Measurements from ENCODE around the gene AMBN.

The AMBN gene

GRCh38 chr4:70591955-70592582 lies at the start of gene AMBN:
TSS of gene AMBN (plus strand) at chr4:70592256. CDS start at chr4:70592359, 103 bp downstream.
- Histone ChIP-seq H3K36me3 (ENCODE audit: control insufficient read depth, insufficient read depth, low read length) (no peaks in the 10 kb centered on the region), H3K9ac (ENCODE audit: low read length) (no peak within 1 kb of the TSS), H3K9me3 (ENCODE audit: control insufficient read depth, insufficient read depth, low read depth, low read length) (no peaks in the 10 kb centered on the region), H3K27me3 (ENCODE audit: control insufficient read depth, insufficient read depth, low read length) (no peaks in the 10 kb centered on the region), H3K4me1 (ENCODE audit: control insufficient read depth, insufficient read depth, low read length) (no peaks in the 10 kb centered on the region), H3K27ac (ENCODE audit: low read depth, low read length) (no peak within 1 kb of the TSS), H3K4me3 (ENCODE audit: low read depth, low read length) (no peak within 1 kb of the TSS)

- Histone ChIP-seq H3K9me3 (ENCODE audit: control insufficient read depth, insufficient read depth, low read depth, low read length) (no peaks in the 10 kb centered on the region), H3K27ac (ENCODE audit: low read depth, low read length) (no peak overlapping the region), H3K27me3 (ENCODE audit: control insufficient read depth, insufficient read depth, low read length) (no peaks in the 10 kb centered on the region)
Measured at GRCh38 chr4:70544279-70544868, 47.7 kb upstream of the AMBN start.

GRCh38 chr4:70556856-70557255 lies 35.2 kb upstream of the AMBN start:
- no peaks in the 10 kb centered on the region for H3K27me3 ChIP-seq (ENCODE audit: control insufficient read depth, insufficient read depth, low read length)
- no peaks in the 10 kb centered on the region for H3K9me3 ChIP-seq (ENCODE audit: control insufficient read depth, insufficient read depth, low read depth, low read length)

More at GRCh38 chr4:70544279-70544868, 47.7 kb upstream of the AMBN start:
- no peaks in the 10 kb centered on the region for H3K36me3 ChIP-seq (ENCODE audit: control insufficient read depth, insufficient read depth, low read length)
- no peak overlapping the region for H3K9ac ChIP-seq (ENCODE audit: low read length)
- no peaks in the 10 kb centered on the region for H3K4me1 ChIP-seq (ENCODE audit: control insufficient read depth, insufficient read depth, low read length)
- no peak overlapping the region for H3K4me3 ChIP-seq (ENCODE audit: low read depth, low read length)

GRCh38 chr4:70559211-70559830 lies 32.7 kb upstream of the AMBN start:
- Histone ChIP-seq H3K9me3 (ENCODE audit: control insufficient read depth, insufficient read depth, low read depth, low read length) (no peaks in the 10 kb centered on the region), H3K27me3 (ENCODE audit: control insufficient read depth, insufficient read depth, low read length) (no peaks in the 10 kb centered on the region), H3K9ac (ENCODE audit: low read length) (no peak overlapping the region), H3K4me1 (ENCODE audit: control insufficient read depth, insufficient read depth, low read length) (0 out of 2 replicates have a peak, but pooled peaks cover 4% of the 10 kb centered on the region), H3K4me3 (ENCODE audit: low read depth, low read length) (no peak overlapping the region), H3K27ac (ENCODE audit: low read depth, low read length) (no peak overlapping the region), H3K36me3 (ENCODE audit: control insufficient read depth, insufficient read depth, low read length) (no peaks in the 10 kb centered on the region)

More at GRCh38 chr4:70556856-70557255, 35.2 kb upstream of the AMBN start:
- no peak overlapping the region for H3K27ac ChIP-seq (ENCODE audit: low read depth, low read length)
- no peak overlapping the region for H3K4me3 ChIP-seq (ENCODE audit: low read depth, low read length)
- H3K4me1 ChIP-seq (ENCODE audit: control insufficient read depth, insufficient read depth, low read length), result no peaks in the 10 kb centered on the region
- H3K36me3 ChIP-seq (ENCODE audit: control insufficient read depth, insufficient read depth, low read length), result no peaks in the 10 kb centered on the region
- no peak overlapping the region for H3K9ac ChIP-seq (ENCODE audit: low read length)

GRCh38 chr4:70559924-70560323 lies 32.1 kb upstream of the AMBN start:
- Histone ChIP-seq H3K36me3 (ENCODE audit: control insufficient read depth, insufficient read depth, low read length) (no peaks in the 10 kb centered on the region), H3K9ac (ENCODE audit: low read length) (no peak overlapping the region), H3K27me3 (ENCODE audit: control insufficient read depth, insufficient read depth, low read length) (no peaks in the 10 kb centered on the region), H3K27ac (ENCODE audit: low read depth, low read length) (no peak overlapping the region), H3K9me3 (ENCODE audit: control insufficient read depth, insufficient read depth, low read depth, low read length) (no peaks in the 10 kb centered on the region), H3K4me1 (ENCODE audit: control insufficient read depth, insufficient read depth, low read length) (0 out of 2 replicates have a peak, but pooled peaks cover 4% of the 10 kb centered on the region), H3K4me3 (ENCODE audit: low read depth, low read length) (no peak overlapping the region)

GRCh38 chr4:70564033-70564432 lies 28.0 kb upstream of the AMBN start:
- Histone ChIP-seq H3K27me3 (ENCODE audit: control insufficient read depth, insufficient read depth, low read length) (no peaks in the 10 kb centered on the region), H3K27ac (ENCODE audit: low read depth, low read length) (no peak overlapping the region), H3K4me3 (ENCODE audit: low read depth, low read length) (no peak overlapping the region), H3K4me1 (ENCODE audit: control insufficient read depth, insufficient read depth, low read length) (0 out of 2 replicates have a peak, but pooled peaks cover 4% of the 10 kb centered on the region), H3K36me3 (ENCODE audit: control insufficient read depth, insufficient read depth, low read length) (no peaks in the 10 kb centered on the region), H3K9ac (ENCODE audit: low read length) (no peak overlapping the region), H3K9me3 (ENCODE audit: control insufficient read depth, insufficient read depth, low read depth, low read length) (no peaks in the 10 kb centered on the region)

- no peaks in the 10 kb centered on the region for H3K36me3 ChIP-seq (ENCODE audit: control insufficient read depth, insufficient read depth, low read length)
Measured at GRCh38 chr4:70570796-70571195, 21.3 kb upstream of the AMBN start.

GRCh38 chr4:70571772-70572171 lies 20.3 kb upstream of the AMBN start:
- no peak overlapping the region for H3K27ac ChIP-seq (ENCODE audit: low read depth, low read length)
- 0 out of 2 replicates have a peak, but pooled peaks cover 3% of the 10 kb centered on the region for H3K9me3 ChIP-seq (ENCODE audit: control insufficient read depth, insufficient read depth, low read depth, low read length)
- H3K4me1 ChIP-seq (ENCODE audit: control insufficient read depth, insufficient read depth, low read length), result 0 out of 2 replicates have a peak, but pooled peaks cover 3% of the 10 kb centered on the region
- no peaks in the 10 kb centered on the region for H3K36me3 ChIP-seq (ENCODE audit: control insufficient read depth, insufficient read depth, low read length)
- H3K4me3 ChIP-seq (ENCODE audit: low read depth, low read length), result no peak overlapping the region
- H3K27me3 ChIP-seq (ENCODE audit: control insufficient read depth, insufficient read depth, low read length), result no peaks in the 10 kb centered on the region
- no peak overlapping the region for H3K9ac ChIP-seq (ENCODE audit: low read length)

More at GRCh38 chr4:70570796-70571195, 21.3 kb upstream of the AMBN start:
- no peak overlapping the region for H3K4me3 ChIP-seq (ENCODE audit: low read depth, low read length)
- H3K4me1 ChIP-seq (ENCODE audit: control insufficient read depth, insufficient read depth, low read length), result 0 out of 2 replicates have a peak, but pooled peaks cover 3% of the 10 kb centered on the region
- no peak overlapping the region for H3K27ac ChIP-seq (ENCODE audit: low read depth, low read length)
- no peaks in the 10 kb centered on the region for H3K27me3 ChIP-seq (ENCODE audit: control insufficient read depth, insufficient read depth, low read length)
- 0 out of 2 replicates have a peak, but pooled peaks cover 3% of the 10 kb centered on the region for H3K9me3 ChIP-seq (ENCODE audit: control insufficient read depth, insufficient read depth, low read depth, low read length)
- H3K9ac ChIP-seq (ENCODE audit: low read length), result no peak overlapping the region

- no peak overlapping the region for H3K9ac ChIP-seq (ENCODE audit: low read length)
- H3K36me3 ChIP-seq (ENCODE audit: control insufficient read depth, insufficient read depth, low read length), result no peaks in the 10 kb centered on the region
- no peaks in the 10 kb centered on the region for H3K27me3 ChIP-seq (ENCODE audit: control insufficient read depth, insufficient read depth, low read length)
- H3K9me3 ChIP-seq (ENCODE audit: control insufficient read depth, insufficient read depth, low read depth, low read length), result no peaks in the 10 kb centered on the region
- no peak overlapping the region for H3K27ac ChIP-seq (ENCODE audit: low read depth, low read length)
- H3K4me3 ChIP-seq (ENCODE audit: low read depth, low read length), result no peak overlapping the region
- H3K4me1 ChIP-seq (ENCODE audit: control insufficient read depth, insufficient read depth, low read length), result 0 out of 2 replicates have a peak, but pooled peaks cover 3% of the 10 kb centered on the region
Measured at GRCh38 chr4:70575964-70576363, 16.1 kb upstream of the AMBN start.

- no peaks in the 10 kb centered on the region for H3K9me3 ChIP-seq (ENCODE audit: control insufficient read depth, insufficient read depth, low read depth, low read length)
- no peaks in the 10 kb centered on the region for H3K27me3 ChIP-seq (ENCODE audit: control insufficient read depth, insufficient read depth, low read length)
- H3K4me1 ChIP-seq (ENCODE audit: control insufficient read depth, insufficient read depth, low read length), result no peaks in the 10 kb centered on the region
- no peaks in the 10 kb centered on the region for H3K36me3 ChIP-seq (ENCODE audit: control insufficient read depth, insufficient read depth, low read length)
- H3K9ac ChIP-seq (ENCODE audit: low read length), result no peak overlapping the region
- H3K4me3 ChIP-seq (ENCODE audit: low read depth, low read length), result no peak overlapping the region
- no peak overlapping the region for H3K27ac ChIP-seq (ENCODE audit: low read depth, low read length)
Measured at GRCh38 chr4:70577220-70577927, 14.7 kb upstream of the AMBN start.
